ENCODE data around the gene ITGB3. TPM values are rescaled to one million over a fixed set of nuclear protein-coding genes. Genes with fewer than 3 reads are reported as not detected.

Gene ITGB3
- total and polyA plus RNA-seq, 9 of the 15 experiments (the other 6 are each of a cell fraction or from before 2014, with no cell fraction given): 0.08 to 2.6 (median 0.62) TPM; not detected in 1

DNA sequence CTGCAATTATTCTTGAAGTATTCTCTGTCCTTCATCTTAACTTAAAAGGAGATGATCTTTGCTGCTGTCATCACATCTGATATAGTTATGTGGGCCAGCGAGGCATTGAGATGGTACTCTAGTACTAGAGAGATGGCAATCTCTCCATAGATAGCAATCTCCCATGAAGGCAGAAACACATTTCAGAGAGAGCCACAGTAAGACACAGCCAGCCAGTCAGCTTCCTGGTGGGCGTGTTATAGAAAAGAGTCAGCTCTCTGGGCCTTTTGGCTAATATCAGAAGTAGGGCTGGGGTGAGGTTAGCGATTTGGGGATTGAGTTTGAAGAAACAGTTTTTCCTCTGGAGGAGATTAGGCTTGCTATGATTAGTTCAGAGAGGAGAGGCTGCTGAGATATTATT is 47.5 kb downstream of the ITGB3 start (continued):
- TF ChIP-seq RERE (CRISPR knock-in tag; IDR thresholded peaks at IDR 0.05; ENCODE audit: borderline replicate concordance): no peak
- no peak for TF ChIP-seq ZNF740 (CRISPR knock-in tag; IDR thresholded peaks at IDR 0.05)
- no peak for TF ChIP-seq ZNF740 (tag; IDR thresholded peaks at IDR 0.05)
- no peak for TF ChIP-seq EGR1 (conservative IDR thresholded peaks at IDR 0.05)
- no peak for TF ChIP-seq ZFP30 (CRISPR knock-in tag; IDR thresholded peaks at IDR 0.05; ENCODE audit: borderline replicate concordance)
- no peak for TF ChIP-seq GTF3C2 (IDR thresholded peaks at IDR 0.05; ENCODE audit: borderline replicate concordance, extremely low read depth, insufficient read length)
